Sigmoid colon (tissue), 7 donors: ENCODE measurements around the gene PLEKHD1. TPM values are rescaled to one million over a fixed set of nuclear protein-coding genes. Genes with fewer than 3 reads are reported as not detected.

Experiments
- DNase-seq: peaks from one replicate; pipeline ENCODE4 v3.0.0-alpha.2; 2019
- H3K27ac ChIP-seq, 4 donors: fragments of 200-600 bp; sonication (generic); one replicate each; pipeline ENCODE4 v1.5.1; 2016 to 2019; ENCODE audit warnings: mild to moderate bottlenecking in 1 of 4
- H3K27me3 ChIP-seq, 3 donors: fragments of 200-600 bp; sonication (generic); one replicate each; pipeline ENCODE4 v1.5.1; 2019; ENCODE audit warnings: mild to moderate bottlenecking in 1 of 3
- H3K36me3 ChIP-seq, 4 donors: fragments of 200-600 bp; sonication (generic); one replicate each; pipeline ENCODE4 v1.5.1; 2016 to 2019
- H3K4me1 ChIP-seq, 4 donors: fragments of 200-600 bp; sonication (generic); one replicate each; pipeline ENCODE4 v1.5.1; 2017 to 2019
- H3K4me3 ChIP-seq, 4 donors: fragments of 200-600 bp; sonication (generic); one replicate each; pipeline ENCODE4 v1.5.1; 2017 to 2019; ENCODE audit warnings: mild to moderate bottlenecking in 2 of 4, moderate library complexity in 1 of 4
- H3K9me3 ChIP-seq, 4 donors: fragments of 200-600 bp in 3 of 4; sonication (generic) in 3 of 4; one replicate each; pipeline versions ENCODE4 v1.5.1 to v1.6.1; 2013 to 2019
- EP300 ChIP-seq, 4 donors: sonication (generic); formaldehyde crosslinking; IDR thresholded peaks; one replicate each; pipeline ENCODE4 v1.6.1; 2017; ENCODE audit warnings: antibody characterized with exemption in 4 of 4
- POLR2A ChIP-seq, 2 donors: fragments of 450-650 bp; IDR thresholded peaks; one replicate each; pipeline ENCODE4 v1.6.1; 2016; ENCODE audit warnings: antibody characterized with exemption in 2 of 2, mild to moderate bottlenecking in 2 of 2, moderate library complexity in 2 of 2
- POLR2AphosphoS5 ChIP-seq, 4 donors: sonication (generic); formaldehyde crosslinking; IDR thresholded peaks; one replicate each; pipeline ENCODE4 v1.6.1; 2017; ENCODE audit warnings: antibody characterized with exemption in 4 of 4
- WGBS, 2 donors: extraction: QIAGEN DNeasy Blood & Tissue Kit; methylation state at CpG; one replicate each; pipeline ENCODE4 v1.1.7; 2013; 5-methylcytosine and 5-hydroxymethylcytosine counted together
- intact Hi-C: fragments of 100-400 bp; cut with DNase I; formaldehyde crosslinking; loops from one replicate; pipeline ENCODE4 v1.15.1; 2023
- polyA plus RNA-seq, 3 donors: library from polyadenylated mRNA; stranded (reverse); fragments of 200-250 nt; gene quantifications; one replicate each; pipeline ENCODE4 v1.2.3, GENCODE V29; 2013
- total RNA-seq, 4 donors: library from RNA; depleted of rRNA; stranded (reverse); fragments of >200 nt; gene quantifications; one replicate each; pipeline ENCODE4 v1.1.0, GENCODE V29; 2016
- TF ChIP-seq, protein P1 (sequence below), 4 experiments: fragments of 450-650 bp in 3 of 4; fragments of 200-600 bp in 1 of 4; IDR thresholded peaks; one replicate each; pipeline ENCODE4 v1.5.1; 2016 to 2019; ENCODE audit warnings: antibody characterized with exemption in 4 of 4, mild to moderate bottlenecking in 3 of 4, moderate library complexity in 2 of 4
- donor health status: healthy with polysubstance abuse.
- donor health status: Bipolar disorder and iron deficiency.
- donor health status: healthy.

PLEKHD1 gene
- total and polyA plus RNA-seq, 7 donors = under 0.01 to 0.55 (median 0.06) TPM; not detected in 2

DNA sequence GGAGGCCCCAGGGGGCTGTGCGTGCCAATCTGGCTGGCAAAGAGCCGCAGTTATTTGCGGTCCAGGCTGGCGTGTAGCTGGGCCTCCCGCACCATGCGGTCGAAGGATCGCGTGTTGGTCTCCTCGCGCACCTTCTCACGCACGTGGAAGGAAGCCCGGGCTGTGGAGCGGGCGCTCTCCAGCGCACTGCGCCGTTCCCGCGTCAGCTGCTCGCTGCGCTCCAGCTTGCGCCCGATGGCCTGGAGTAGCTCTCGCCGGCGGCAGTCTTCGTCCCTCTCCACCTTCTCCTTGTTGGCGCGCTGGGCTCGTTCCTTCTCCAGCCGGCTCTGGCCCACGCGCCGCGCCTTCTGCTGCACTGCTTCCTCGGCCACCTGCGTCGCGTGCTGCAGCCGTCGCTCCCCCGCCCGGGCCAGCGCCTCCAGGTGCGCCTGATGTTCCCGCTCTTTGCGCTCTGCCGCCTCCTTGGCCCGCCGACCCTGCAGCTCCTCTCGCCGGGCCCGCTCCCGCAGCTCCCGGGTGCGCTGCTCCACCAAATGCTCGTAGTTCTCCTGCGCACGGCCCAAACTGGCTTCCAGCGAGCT lies 87.0 kb downstream of the PLEKHD1 start:
- 17 to 19% methylated on average over 62 of the region's 62 CpGs for WGBS, 2 donors
- Histone ChIP-seq H3K4me1 (peaks cover 0 to 38% (median 36%) of the 10 kb centered on the region in 4 donors), H3K4me3 (peak overlapping the region in 3 of 4 donors; percentile 35 to 48 (median 46)), H3K27me3 (peaks cover 37 to 99% (median 76%) of the 10 kb centered on the region in 3 donors), H3K9me3 (no peaks in the 10 kb centered on the region), H3K36me3 (no peaks in the 10 kb centered on the region), H3K27ac (no peak overlapping the region)
- intact Hi-C loops = loop anchor here (5.0 kb wide), 1 partner anchor 329 kb away; no protein-coding TSS in a partner anchor
- TF ChIP-seq POLR2A (IDR thresholded peaks at IDR 0.05) = no peak
- TF ChIP-seq, protein P1, sequence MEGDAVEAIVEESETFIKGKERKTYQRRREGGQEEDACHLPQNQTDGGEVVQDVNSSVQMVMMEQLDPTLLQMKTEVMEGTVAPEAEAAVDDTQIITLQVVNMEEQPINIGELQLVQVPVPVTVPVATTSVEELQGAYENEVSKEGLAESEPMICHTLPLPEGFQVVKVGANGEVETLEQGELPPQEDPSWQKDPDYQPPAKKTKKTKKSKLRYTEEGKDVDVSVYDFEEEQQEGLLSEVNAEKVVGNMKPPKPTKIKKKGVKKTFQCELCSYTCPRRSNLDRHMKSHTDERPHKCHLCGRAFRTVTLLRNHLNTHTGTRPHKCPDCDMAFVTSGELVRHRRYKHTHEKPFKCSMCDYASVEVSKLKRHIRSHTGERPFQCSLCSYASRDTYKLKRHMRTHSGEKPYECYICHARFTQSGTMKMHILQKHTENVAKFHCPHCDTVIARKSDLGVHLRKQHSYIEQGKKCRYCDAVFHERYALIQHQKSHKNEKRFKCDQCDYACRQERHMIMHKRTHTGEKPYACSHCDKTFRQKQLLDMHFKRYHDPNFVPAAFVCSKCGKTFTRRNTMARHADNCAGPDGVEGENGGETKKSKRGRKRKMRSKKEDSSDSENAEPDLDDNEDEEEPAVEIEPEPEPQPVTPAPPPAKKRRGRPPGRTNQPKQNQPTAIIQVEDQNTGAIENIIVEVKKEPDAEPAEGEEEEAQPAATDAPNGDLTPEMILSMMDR (IDR thresholded peaks at IDR 0.05) = no peak
- TF ChIP-seq EP300 (IDR thresholded peaks at IDR 0.05) = no peak
- TF ChIP-seq POLR2AphosphoS5 (IDR thresholded peaks at IDR 0.05) = no peak
- no peak for DNase-seq

DNA sequence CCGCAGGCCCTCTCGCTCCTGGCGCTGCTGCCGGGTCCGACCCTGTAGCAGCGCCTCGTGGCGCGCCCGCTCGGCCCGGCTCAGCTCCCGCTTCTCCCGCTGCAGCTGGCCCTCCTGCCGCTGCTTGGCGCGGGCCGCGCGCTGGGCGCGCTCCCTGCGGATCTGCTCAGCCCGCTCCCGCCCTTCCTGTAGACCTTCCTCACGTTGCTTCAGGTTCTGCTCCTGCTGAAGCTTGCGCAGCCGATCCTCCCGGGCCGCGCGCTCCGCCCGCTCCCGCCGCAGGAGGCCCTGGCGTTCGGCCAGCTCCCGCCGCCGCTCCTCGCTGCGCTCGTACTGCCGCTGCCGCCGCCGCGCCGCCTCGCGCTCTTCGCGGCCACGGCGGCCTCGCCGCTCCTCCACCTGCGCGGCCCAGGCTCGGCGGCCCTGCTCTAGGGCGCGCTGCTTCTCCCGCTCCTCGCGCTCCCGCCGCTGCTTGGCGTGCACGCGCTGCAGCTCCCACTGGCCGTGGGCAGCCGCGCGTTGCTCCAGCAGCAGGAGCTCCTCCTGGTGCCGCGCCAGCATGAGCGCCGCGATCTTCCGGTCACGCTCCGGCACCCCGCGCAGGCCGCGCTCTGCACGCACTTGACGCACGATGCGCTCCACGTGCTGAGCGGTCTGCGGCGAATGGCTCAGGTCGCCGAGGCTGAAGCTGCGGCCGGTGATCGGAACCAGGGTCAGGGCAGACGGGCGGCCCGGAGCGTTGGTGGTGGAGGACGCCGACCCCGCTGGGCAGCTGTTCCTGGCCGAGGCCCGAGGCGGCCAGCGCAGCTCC lies 87.7 kb downstream of the PLEKHD1 start:
- DNase-seq = no peak
- intact Hi-C loops = loop anchor here (5.0 kb wide), 1 partner anchor 330 kb away; no protein-coding TSS in a partner anchor
- peaks cover 0 to 38% (median 36%) of the 10 kb centered on the region in 4 donors for H3K4me1 ChIP-seq
- no peaks in the 10 kb centered on the region for H3K9me3 ChIP-seq
- H3K27me3 ChIP-seq = peaks cover 37 to 100% (median 76%) of the 10 kb centered on the region in 3 donors
- WGBS, 2 donors = 9 to 20% methylated on average over 112 of the region's 112 CpGs
- H3K27ac ChIP-seq = no peak overlapping the region
- H3K36me3 ChIP-seq = no peaks in the 10 kb centered on the region
- TF ChIP-seq POLR2A (IDR thresholded peaks at IDR 0.05) (no peak), POLR2AphosphoS5 (IDR thresholded peaks at IDR 0.05) (no peak), EP300 (IDR thresholded peaks at IDR 0.05) (no peak)
- TF ChIP-seq, protein P1 (IDR thresholded peaks at IDR 0.05) = no peak
- H3K4me3 ChIP-seq = peak overlapping the region in 3 of 4 donors; percentile 35 to 48 (median 46)

DNA sequence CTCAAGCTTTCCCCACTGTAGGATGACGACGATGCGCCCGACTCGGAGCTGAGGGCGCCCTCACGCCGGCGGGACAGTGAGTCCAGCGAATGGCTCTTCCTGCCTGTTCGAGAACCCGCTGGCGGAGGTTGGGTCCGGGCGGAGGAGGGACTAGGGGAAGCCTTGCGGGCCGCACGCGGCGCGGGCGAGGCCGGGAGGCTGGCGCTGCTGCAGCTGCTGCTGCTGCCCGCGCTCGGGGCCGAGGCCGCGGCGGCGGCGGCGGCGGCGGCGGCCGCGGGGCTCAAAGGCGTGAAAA lies 88.3 kb downstream of the PLEKHD1 start:
- no peaks in the 10 kb centered on the region for H3K36me3 ChIP-seq
- intact Hi-C loops = loop anchor here (5.0 kb wide), 1 partner anchor 330 kb away; no protein-coding TSS in a partner anchor
- TF ChIP-seq EP300 (IDR thresholded peaks at IDR 0.05) = no peak
- TF ChIP-seq POLR2A (IDR thresholded peaks at IDR 0.05) = no peak
- no peak for TF ChIP-seq POLR2AphosphoS5 (IDR thresholded peaks at IDR 0.05)
- TF ChIP-seq, protein P1 (IDR thresholded peaks at IDR 0.05) = no peak
- H3K27me3 ChIP-seq = peaks cover 37 to 97% (median 76%) of the 10 kb centered on the region in 3 donors
- peak overlapping the region in 2 of 4 donors; percentile 46 to 48 for H3K4me3 ChIP-seq
- no peak for DNase-seq
- no peak overlapping the region for H3K27ac ChIP-seq
- 20 to 43% methylated on average over 40 of the region's 40 CpGs for WGBS, 2 donors
- peaks cover 0 to 38% (median 36%) of the 10 kb centered on the region in 4 donors for H3K4me1 ChIP-seq
- H3K9me3 ChIP-seq = no peaks in the 10 kb centered on the region

DNA sequence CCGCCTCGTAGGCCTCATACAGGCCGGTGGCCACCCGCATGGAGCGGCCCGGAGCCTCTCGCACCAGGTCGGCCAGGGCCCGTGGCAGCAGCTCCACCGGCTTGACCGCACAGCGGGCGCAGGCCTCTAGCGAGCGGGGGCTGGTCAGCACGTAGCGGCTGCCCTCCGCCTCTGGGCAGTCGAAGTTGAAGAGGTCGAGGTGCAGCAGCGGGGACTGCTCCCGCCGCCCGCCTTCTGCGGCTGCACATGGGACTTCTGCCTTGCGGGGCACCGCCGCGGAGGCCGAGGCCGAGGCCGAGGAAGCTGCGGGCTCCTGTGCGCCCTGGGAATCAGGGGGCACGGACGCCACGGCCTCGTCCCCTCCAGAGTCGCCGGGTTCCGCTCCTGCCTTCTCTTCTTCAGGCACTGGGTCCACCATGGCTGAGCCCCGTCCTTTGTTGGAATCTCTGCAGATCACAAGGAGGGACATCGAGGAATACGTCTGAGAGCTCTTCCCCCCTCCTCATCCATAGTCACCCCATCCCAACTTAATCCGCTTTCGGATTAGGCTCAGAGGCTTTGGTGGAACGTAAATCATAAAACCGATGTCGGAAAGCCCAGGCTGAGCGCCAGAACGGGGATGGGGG lies 88.8 kb downstream of the PLEKHD1 start:
- intact Hi-C loops = loop anchor here (5.0 kb wide), 1 partner anchor 331 kb away; no protein-coding TSS in a partner anchor
- peaks cover 37 to 92% (median 70%) of the 10 kb centered on the region in 3 donors for H3K27me3 ChIP-seq

More for the DNA sequence above, 88.8 kb downstream of the PLEKHD1 start:
- WGBS, 2 donors = 21 to 40% methylated on average over 51 of the region's 51 CpGs
- Histone ChIP-seq H3K4me3 (peak overlapping the region in 2 of 4 donors; percentile 13 to 46), H3K36me3 (no peaks in the 10 kb centered on the region), H3K9me3 (no peaks in the 10 kb centered on the region), H3K4me1 (peaks cover 0 to 38% (median 36%) of the 10 kb centered on the region in 4 donors), H3K27ac (no peak overlapping the region)
- no peak for DNase-seq
- TF ChIP-seq, protein P1 (IDR thresholded peaks at IDR 0.05) = no peak
- TF ChIP-seq POLR2AphosphoS5 (IDR thresholded peaks at IDR 0.05) = no peak
- TF ChIP-seq EP300 (IDR thresholded peaks at IDR 0.05) = no peak
- TF ChIP-seq POLR2A (IDR thresholded peaks at IDR 0.05) = no peak
